MM.1S (cell line): ENCODE measurements around the gene CYB561A3.

Source experiments
- DNase-seq: peaks from one replicate; pipeline ENCODE4 v3.0.0-alpha.2; 2015
- H2AFZ ChIP-seq: fragments of 300-600 bp; sonication (generic); 2 replicates; pipeline ENCODE4 v1.6.0; 2016; ENCODE audit warnings: antibody characterized with exemption, low read length
- H3F3A ChIP-seq: fragments of 300-600 bp; sonication (generic); 2 replicates; pipeline ENCODE4 v1.6.1; 2016; ENCODE audit warnings: mild to moderate bottlenecking, antibody characterized with exemption, low read length, moderate library complexity, mixed read lengths; ENCODE audit not compliant: insufficient read depth
- H3K27ac ChIP-seq: fragments of 300-600 bp; sonication (generic); 2 replicates; pipeline ENCODE4 v1.5.1; 2016; ENCODE audit warnings: mild to moderate bottlenecking, low read length
- H3K27me3 ChIP-seq: fragments of 300-600 bp; sonication (generic); replicated peaks from 2 replicates; pipeline ENCODE4 v1.6.0; 2016; ENCODE audit warnings: low read length; ENCODE audit not compliant: insufficient read depth
- H3K36me3 ChIP-seq: fragments of 300-600 bp; sonication (generic); replicated peaks from 2 replicates; pipeline ENCODE4 v1.6.1; 2016; ENCODE audit warnings: mild to moderate bottlenecking, low read length, mixed read lengths; ENCODE audit not compliant: insufficient read depth
- H3K4me1 ChIP-seq: fragments of 300-600 bp; sonication (generic); 2 replicates; pipeline ENCODE4 v1.6.1; 2016; ENCODE audit warnings: low read length, mixed read lengths
- H3K4me2 ChIP-seq: fragments of 300-600 bp; sonication (generic); 2 replicates; pipeline ENCODE4 v1.6.0; 2016; ENCODE audit warnings: low read depth, low read length
- H3K4me3 ChIP-seq: fragments of 300-600 bp; sonication (generic); 2 replicates; pipeline ENCODE4 v1.5.1; 2016; ENCODE audit warnings: low read length, mixed read lengths
- H3K79me2 ChIP-seq: fragments of 300-600 bp; sonication (generic); 2 replicates; pipeline ENCODE4 v1.6.1; 2016; ENCODE audit warnings: mixed run types, low read length, mixed read lengths
- H3K9ac ChIP-seq: fragments of 300-600 bp; sonication (generic); 2 replicates; pipeline ENCODE4 v1.6.1; 2016; ENCODE audit warnings: low read length, mixed read lengths
- H3K9me2 ChIP-seq: fragments of 300-600 bp; sonication (generic); replicated peaks from 2 replicates; pipeline ENCODE4 v1.6.1; 2016; ENCODE audit warnings: mild to moderate bottlenecking, low read length, mixed read lengths; ENCODE audit not compliant: insufficient read depth
- H3K9me3 ChIP-seq: fragments of 300-600 bp; sonication (generic); replicated peaks from 2 replicates; pipeline ENCODE4 v1.6.1; 2016; ENCODE audit warnings: mild to moderate bottlenecking, low read length, mixed read lengths; ENCODE audit not compliant: insufficient read depth
- H4K20me1 ChIP-seq: fragments of 300-600 bp; sonication (generic); 2 replicates; pipeline ENCODE4 v1.6.1; 2016; ENCODE audit warnings: mild to moderate bottlenecking, low read length, moderate library complexity, mixed read lengths; ENCODE audit not compliant: insufficient read depth
- CTCF ChIP-seq: fragments of 300-600 bp; sonication (generic); IDR thresholded peaks from 2 replicates; pipeline ENCODE4 v1.5.1; 2016; ENCODE audit warnings: antibody characterized with exemption, low read length, mixed read lengths
- EZH2 ChIP-seq: fragments of 300-600 bp; sonication (generic); optimal IDR thresholded peaks from 2 replicates; pipeline ENCODE3; 2017; ENCODE audit warnings: low read depth, mild to moderate bottlenecking, antibody characterized with exemption, low read length, mixed read lengths
- EZH2phosphoT487 ChIP-seq: fragments of 300-600 bp; sonication (generic); IDR thresholded peaks from 2 replicates; pipeline ENCODE4 v1.6.1; 2018; ENCODE audit warnings: antibody characterized with exemption, low read length

Gene CYB561A3

GRCh38 chr11:61303725-61304124 is 58.0 kb downstream of the CYB561A3 start:
- Histone ChIP-seq H3K9me2 (no peaks in the 10 kb centered on the region), H3K79me2 (no peaks in the 10 kb centered on the region), H4K20me1 (no peaks in the 10 kb centered on the region), H3K36me3 (peaks cover 15% of the 10 kb centered on the region; the same call in 1 of the 2 replicates), H3K4me2 (no peak overlapping the region), H3K9ac (no peak overlapping the region), H3K4me3 (no peak overlapping the region), H3F3A (no peaks in the 10 kb centered on the region; the same call in 1 of the 2 replicates), H3K9me3 (no peaks in the 10 kb centered on the region), H3K27ac (no peak overlapping the region), H3K4me1 (no peaks in the 10 kb centered on the region), H2AFZ (no peak overlapping the region), H3K27me3 (no peaks in the 10 kb centered on the region)
- TF ChIP-seq EZH2phosphoT487 (no peak), CTCF (no peak), EZH2 (no peak)
- no peak for DNase-seq

GRCh38 chr11:61302550-61302949 is 59.1 kb downstream of the CYB561A3 start:
- no peak for DNase-seq
- no peaks in the 10 kb centered on the region for H3K4me1 ChIP-seq
- no peak overlapping the region for H3K27ac ChIP-seq

More at GRCh38 chr11:61302550-61302949, 59.1 kb downstream of the CYB561A3 start:
- Histone ChIP-seq H3K4me3 (no peak overlapping the region), H3K27me3 (no peaks in the 10 kb centered on the region), H3K9me2 (no peaks in the 10 kb centered on the region), H3K9me3 (no peaks in the 10 kb centered on the region), H3K36me3 (peaks cover 15% of the 10 kb centered on the region; the same call in 1 of the 2 replicates), H4K20me1 (no peaks in the 10 kb centered on the region), H2AFZ (no peak overlapping the region), H3K9ac (no peak overlapping the region), H3K4me2 (no peak overlapping the region), H3F3A (no peaks in the 10 kb centered on the region; the same call in 1 of the 2 replicates), H3K79me2 (no peaks in the 10 kb centered on the region)
- no peak for TF ChIP-seq CTCF
- no peak for TF ChIP-seq EZH2phosphoT487
- TF ChIP-seq EZH2: no peak
